Left ventricle myocardium inferior (tissue), 1 donor: Measurements from ENCODE around the gene GPC5. TPM values are rescaled to one million over a fixed set of nuclear protein-coding genes. Genes with fewer than 3 reads are reported as not detected.

ENCODE experiments used
- DNase-seq: peaks from one replicate; pipeline ENCODE4 v3.0.0-alpha.2; 2020
- H3K27ac ChIP-seq: fragments of 200-600 bp; replicated peaks from 2 replicates; pipeline ENCODE4 v1.8.0; 2021
- H3K27me3 ChIP-seq: fragments of 200-600 bp; 2 replicates; pipeline ENCODE4 v1.8.0; 2021; ENCODE audit warnings: low read depth
- H3K36me3 ChIP-seq: fragments of 200-600 bp; 2 replicates; pipeline ENCODE4 v1.8.0; 2021
- H3K4me1 ChIP-seq: fragments of 200-600 bp; 2 replicates; pipeline ENCODE4 v1.8.0; 2021
- H3K4me3 ChIP-seq: fragments of 200-600 bp; 2 replicates; pipeline ENCODE4 v1.8.0; 2021; ENCODE audit warnings: mild to moderate bottlenecking, moderate library complexity
- H3K9me3 ChIP-seq: fragments of 200-600 bp; replicated peaks from 2 replicates; pipeline ENCODE4 v1.8.0; 2021
- CTCF ChIP-seq: fragments of 200-600 bp; IDR thresholded peaks from 2 replicates; pipeline ENCODE4 v1.8.0; 2021; ENCODE audit warnings: antibody characterized with exemption, mild to moderate bottlenecking, borderline replicate concordance
- intact Hi-C: fragments of 100-400 bp; cut with micrococcal nuclease; formaldehyde crosslinking; loops from one replicate; pipeline ENCODE4 v1.11.0; 2022
- total RNA-seq: library from RNA; stranded (reverse); fragmentation: NEBNext Ultra II Directional; extraction: Animal tissue kit (Norgen Biotek cat#: 25700); gene quantifications from one replicate; pipeline ENCODE4 v1.2.1, GENCODE V29; 2021
- donor health status: DM: no; HTN: yes; CAD: no; lungs with severe emphysema.

GPC5 gene
- total RNA-seq, 1 donor from 2014 or later, result 1.5 TPM

- no peak for DNase-seq
- no peak for TF ChIP-seq CTCF
- no peak overlapping the region for H3K27ac ChIP-seq
- H3K4me1 ChIP-seq, result no peaks in the 10 kb centered on the region
- no peak overlapping the region for H3K4me3 ChIP-seq
- intact Hi-C loops, result loop anchor here (10.0 kb wide), 1 partner anchor 352 kb away; no protein-coding TSS in a partner anchor
- H3K36me3 ChIP-seq, result no peaks in the 10 kb centered on the region
- H3K27me3 ChIP-seq, result no peaks in the 10 kb centered on the region
- H3K9me3 ChIP-seq, result no peaks in the 10 kb centered on the region
These were observed 25.5 kb upstream of the GPC5 start for GRCh38 chr13:91372911-91373310.

GRCh38 chr13:91375116-91375729 lies 23.2 kb upstream of the GPC5 start:
- Histone ChIP-seq H3K4me3 (no peak overlapping the region), H3K27ac (no peak overlapping the region), H3K4me1 (no peaks in the 10 kb centered on the region), H3K36me3 (no peaks in the 10 kb centered on the region), H3K9me3 (no peaks in the 10 kb centered on the region), H3K27me3 (no peaks in the 10 kb centered on the region)
- peak; percentile 41 for TF ChIP-seq CTCF
- intact Hi-C loops, result loop anchor here (10.0 kb wide), 1 partner anchor 350 kb away; no protein-coding TSS in a partner anchor
- no peak for DNase-seq

GRCh38 chr13:91381371-91381770 lies 17.1 kb upstream of the GPC5 start:
- Histone ChIP-seq H3K27me3 (no peaks in the 10 kb centered on the region), H3K4me1 (no peaks in the 10 kb centered on the region), H3K36me3 (no peaks in the 10 kb centered on the region), H3K4me3 (no peak overlapping the region), H3K27ac (no peak overlapping the region), H3K9me3 (no peaks in the 10 kb centered on the region)
- no peak for DNase-seq
- intact Hi-C loops, result no loop called here
- peak; percentile 52 for TF ChIP-seq CTCF

GRCh38 chr13:91383836-91384235 lies 14.6 kb upstream of the GPC5 start:
- Histone ChIP-seq H3K4me3 (no peak overlapping the region), H3K4me1 (no peaks in the 10 kb centered on the region), H3K27ac (no peak overlapping the region), H3K36me3 (no peaks in the 10 kb centered on the region), H3K9me3 (no peaks in the 10 kb centered on the region), H3K27me3 (peaks cover 7% of the 10 kb centered on the region)
- intact Hi-C loops, result no loop called here
- no peak for DNase-seq
- TF ChIP-seq CTCF, result no peak

- Histone ChIP-seq H3K4me1 (no peaks in the 10 kb centered on the region), H3K36me3 (no peaks in the 10 kb centered on the region), H3K9me3 (no peaks in the 10 kb centered on the region), H3K27ac (no peak overlapping the region), H3K4me3 (no peak overlapping the region), H3K27me3 (peaks cover 10% of the 10 kb centered on the region)
- no peak for TF ChIP-seq CTCF
- DNase-seq, result no peak
- intact Hi-C loops, result no loop called here
These were observed 13.5 kb upstream of the GPC5 start for GRCh38 chr13:91384896-91385295.
